SU-DHL-6 (cell line): ENCODE data around the gene FUT4.

Experiments
- H2AFZ ChIP-seq: fragments of 200-600 bp; sonication (generic); 2 replicates; pipeline ENCODE4 v1.6.1; 2014; ENCODE audit warnings: low read depth, mild to moderate bottlenecking, moderate library complexity, mixed read lengths, antibody characterized with exemption, low read length; ENCODE audit not compliant: severe bottlenecking
- H3F3A ChIP-seq: fragments of 200-600 bp; shearing (Covaris generic); 2 replicates; pipeline ENCODE4 v1.6.0; 2016; ENCODE audit warnings: antibody characterized with exemption, mild to moderate bottlenecking; ENCODE audit not compliant: insufficient read depth
- H3K27ac ChIP-seq: fragments of 200-600 bp; sonication (generic); 2 replicates; pipeline ENCODE4 v1.5.1; 2016; ENCODE audit warnings: low read depth, mild to moderate bottlenecking, low read length, moderate library complexity, mixed read lengths
- H3K27me3 ChIP-seq: fragments of 200-600 bp; sonication (generic), shearing (Covaris generic); 2 replicates; pipeline ENCODE4 v1.6.0; 2014; ENCODE audit warnings: mild to moderate bottlenecking, low read length
- H3K36me3 ChIP-seq: fragments of 200-600 bp; sonication (generic); 2 replicates; pipeline ENCODE4 v1.6.1; 2014; ENCODE audit warnings: mild to moderate bottlenecking, low read length, mixed read lengths
- H3K4me2 ChIP-seq: fragments of 300-600, 200-600 bp; shearing (Covaris generic), sonication (generic); 2 replicates; pipeline ENCODE4 v1.6.0; 2014; ENCODE audit warnings: low read length, low read depth, mild to moderate bottlenecking; ENCODE audit not compliant: poor library complexity, severe bottlenecking
- H3K4me3 ChIP-seq: fragments of 200-600 bp; sonication (generic); 2 replicates; pipeline ENCODE4 v1.5.1; 2014; ENCODE audit warnings: antibody characterized with exemption, low read length, mild to moderate bottlenecking, mixed read lengths; ENCODE audit not compliant: insufficient read depth, poor library complexity, severe bottlenecking
- H3K79me2 ChIP-seq: fragments of 200-600 bp; sonication (generic); 2 replicates; pipeline ENCODE4 v1.6.1; 2014; ENCODE audit warnings: mild to moderate bottlenecking, low read length, moderate library complexity; ENCODE audit not compliant: insufficient read depth
- H3K9ac ChIP-seq: fragments of 200-600 bp; sonication (generic); 2 replicates; pipeline ENCODE4 v1.7.0; 2014; ENCODE audit warnings: mild to moderate bottlenecking, low read length
- H3K9me2 ChIP-seq: fragments of 200-600 bp; sonication (generic); replicated peaks from 2 replicates; pipeline ENCODE4 v1.6.1; 2014; ENCODE audit warnings: low read length; ENCODE audit not compliant: insufficient read depth
- H3K9me3 ChIP-seq: fragments of 200-600 bp; sonication (generic); 2 replicates; pipeline ENCODE4 v1.6.1; 2014; ENCODE audit warnings: low read length, mixed read lengths; ENCODE audit not compliant: insufficient read depth
- H4K20me1 ChIP-seq: fragments of 200-600 bp; sonication (generic); 2 replicates; pipeline ENCODE4 v1.6.1; 2014; ENCODE audit warnings: low read depth, mild to moderate bottlenecking, antibody characterized with exemption, low read length, moderate library complexity, mixed read lengths
- CTCF ChIP-seq: fragments of 200-600 bp; sonication (generic); IDR thresholded peaks from one replicate; pipeline ENCODE4 v1.5.1; 2017; ENCODE audit warnings: antibody characterized with exemption, mild to moderate bottlenecking, low read length, moderate library complexity; ENCODE audit not compliant: insufficient read depth, poor library complexity, severe bottlenecking
- EZH2phosphoT487 ChIP-seq: fragments of 200-600 bp; sonication (generic), shearing (Covaris generic); conservative IDR thresholded peaks from 2 replicates; pipeline ENCODE4 v1.6.1; 2018; ENCODE audit warnings: mild to moderate bottlenecking, antibody characterized with exemption, low read length, moderate library complexity, mixed read lengths

The FUT4 gene

GRCh38 chr11:94511932-94512781, 31.6 kb upstream of the FUT4 start, which contains the start of gene C11orf97:
Gene C11orf97, plus strand, starts transcription at chr11:94512461. Its CDS starts 68 bp downstream, at chr11:94512529.
- H3K9me2 ChIP-seq = no peaks in the 10 kb centered on the region
- H3F3A ChIP-seq = no peaks in the 10 kb centered on the region
- H3K9me3 ChIP-seq = no peaks in the 10 kb centered on the region
- no peak within 1 kb of the TSS for H3K27ac ChIP-seq
- no peaks in the 10 kb centered on the region for H3K27me3 ChIP-seq
- no peak within 1 kb of the TSS for H3K4me3 ChIP-seq
- H3K79me2 ChIP-seq = no peaks in the 10 kb centered on the region
- no peak within 1 kb of the TSS for H3K4me2 ChIP-seq
- H3K36me3 ChIP-seq = no peaks in the 10 kb centered on the region
- no peak for TF ChIP-seq CTCF
- TF ChIP-seq EZH2phosphoT487 = no peak
- no peaks in the 10 kb centered on the region for H4K20me1 ChIP-seq
- no peak within 1 kb of the TSS for H2AFZ ChIP-seq
- no peak within 1 kb of the TSS for H3K9ac ChIP-seq

- no peak overlapping the region for H3K27ac ChIP-seq
- H3K79me2 ChIP-seq = no peaks in the 10 kb centered on the region
- H3F3A ChIP-seq = no peaks in the 10 kb centered on the region
- no peaks in the 10 kb centered on the region for H3K9me2 ChIP-seq
- H3K9ac ChIP-seq = no peak overlapping the region
- H3K9me3 ChIP-seq = no peaks in the 10 kb centered on the region
- H3K4me2 ChIP-seq = no peak overlapping the region
- no peak overlapping the region for H2AFZ ChIP-seq
- H3K27me3 ChIP-seq = no peaks in the 10 kb centered on the region
- TF ChIP-seq CTCF = no peak
- TF ChIP-seq EZH2phosphoT487 = no peak
- no peaks in the 10 kb centered on the region for H3K36me3 ChIP-seq
- H3K4me3 ChIP-seq = no peak overlapping the region
- no peaks in the 10 kb centered on the region for H4K20me1 ChIP-seq
Measured at GRCh38 chr11:94513091-94513490, 30.6 kb upstream of the FUT4 start.

GRCh38 chr11:94515398-94515797, 28.3 kb upstream of the FUT4 start:
- Histone ChIP-seq H3K79me2 (no peaks in the 10 kb centered on the region), H3K4me3 (no peak overlapping the region), H3K36me3 (no peaks in the 10 kb centered on the region), H3K9me2 (no peaks in the 10 kb centered on the region), H3K4me2 (no peak overlapping the region), H3F3A (no peaks in the 10 kb centered on the region), H4K20me1 (no peaks in the 10 kb centered on the region), H3K9me3 (no peaks in the 10 kb centered on the region), H3K9ac (no peak overlapping the region), H3K27ac (no peak overlapping the region), H3K27me3 (no peaks in the 10 kb centered on the region), H2AFZ (no peak overlapping the region)
- TF ChIP-seq CTCF = no peak
- TF ChIP-seq EZH2phosphoT487 = no peak
